GM12864 (cell line): Measurements from ENCODE around the gene LRBA.

Experiments used
- DNase-seq: peaks from one replicate; pipeline ENCODE4 v3.0.0-alpha.2; 2011; ENCODE audit warnings: low read depth
- H3K4me3 ChIP-seq: 2 replicates; pipeline ENCODE4 v1.5.1; 2011; ENCODE audit warnings: mild to moderate bottlenecking, low read depth, low read length, control low read depth
- CTCF ChIP-seq: IDR thresholded peaks from 2 replicates; pipeline ENCODE4 v1.5.1; 2011; ENCODE audit warnings: low read depth, mild to moderate bottlenecking, moderate library complexity, low read length, control low read depth, inconsistent platforms; ENCODE audit errors: missing control alignments

Gene LRBA

GRCh38 chr4:150656891-150657290, 358.2 kb downstream of the LRBA start:
- H3K4me3 ChIP-seq = no peak overlapping the region
- DNase-seq = no peak
- no peak for TF ChIP-seq CTCF

DNA sequence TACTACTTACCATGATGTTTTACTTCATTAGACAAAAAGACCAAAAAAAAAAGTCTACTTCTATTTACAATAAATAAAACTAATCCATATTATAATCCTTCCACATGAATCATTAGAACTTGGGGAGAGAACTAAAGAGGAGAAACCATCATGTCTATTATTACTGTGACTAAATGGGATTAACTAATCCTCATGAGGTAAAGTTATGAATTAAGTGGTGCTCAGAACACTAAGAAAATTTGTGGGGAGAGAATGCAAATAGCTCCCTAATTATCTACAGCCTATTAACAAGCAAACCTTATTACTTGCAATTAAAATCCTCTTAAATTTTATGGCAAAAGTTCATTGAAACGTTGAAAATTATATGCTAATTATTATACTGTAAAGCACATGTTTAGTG, 364.3 kb downstream of the LRBA start:
- no peak for TF ChIP-seq CTCF
- no peak overlapping the region for H3K4me3 ChIP-seq

GRCh38 chr4:150648123-150648522, 367.0 kb downstream of the LRBA start:
- no peak for TF ChIP-seq CTCF
- no peak for DNase-seq
- H3K4me3 ChIP-seq = no peak overlapping the region

More for the DNA sequence above, 364.3 kb downstream of the LRBA start:
- DNase-seq = no peak

DNA sequence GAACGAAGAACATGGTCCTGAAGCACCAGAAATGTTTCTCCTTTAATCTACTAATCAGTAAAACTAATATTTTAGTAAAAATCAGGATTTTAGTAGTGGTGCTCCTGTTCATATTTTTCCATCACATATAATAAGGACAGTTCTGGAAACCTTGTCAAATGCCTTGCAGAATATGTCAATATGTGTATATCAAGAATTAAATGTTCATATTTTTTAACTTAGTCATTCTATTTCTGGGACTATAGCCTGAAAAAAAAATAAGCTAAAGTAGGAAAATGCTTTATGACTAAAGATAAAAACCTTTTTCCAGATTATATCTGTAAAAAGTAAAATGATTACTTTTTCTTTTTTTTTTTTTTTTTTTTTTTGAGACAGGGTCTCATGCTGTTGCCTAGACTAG, 368.1 kb downstream of the LRBA start:
- no peak for DNase-seq
- no peak for TF ChIP-seq CTCF
- H3K4me3 ChIP-seq = no peak overlapping the region

DNA sequence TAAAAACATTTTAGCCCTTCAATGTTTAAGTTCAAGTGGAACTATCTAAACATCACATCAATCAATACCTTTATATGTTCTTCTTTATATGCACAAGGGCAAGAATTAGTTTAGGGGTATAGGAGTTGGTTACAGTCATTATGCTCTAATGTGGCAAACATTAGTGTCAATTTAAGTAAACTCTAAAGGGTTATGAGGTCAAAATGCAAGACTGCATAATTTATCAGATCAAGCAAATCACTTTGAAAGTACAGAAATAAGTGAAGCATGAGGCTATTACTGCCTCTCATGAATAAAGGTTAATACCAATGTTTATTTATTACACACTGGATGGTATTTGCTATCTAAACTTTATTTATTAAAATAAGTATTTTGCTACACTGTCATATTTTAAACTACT, 373.5 kb downstream of the LRBA start:
- no peak overlapping the region for H3K4me3 ChIP-seq
- DNase-seq = no peak
- no peak for TF ChIP-seq CTCF

- no peak for TF ChIP-seq CTCF
- no peak for DNase-seq
- H3K4me3 ChIP-seq = no peak overlapping the region
Measured at GRCh38 chr4:150632639-150633038, 382.4 kb downstream of the LRBA start.

- H3K4me3 ChIP-seq = no peak overlapping the region
- no peak for DNase-seq
- no peak for TF ChIP-seq CTCF
Measured at GRCh38 chr4:150628073-150628472, 387.0 kb downstream of the LRBA start.
